GM18520 (cell line): ENCODE results near the gene GDI1.

Source experiments
- ATAC-seq: cut with Tn5 transposase; IDR thresholded peaks from one replicate; pipeline ENCODE4 v1.9.1; 2021; ENCODE audit not compliant: unreplicated experiment

Gene GDI1

DNA sequence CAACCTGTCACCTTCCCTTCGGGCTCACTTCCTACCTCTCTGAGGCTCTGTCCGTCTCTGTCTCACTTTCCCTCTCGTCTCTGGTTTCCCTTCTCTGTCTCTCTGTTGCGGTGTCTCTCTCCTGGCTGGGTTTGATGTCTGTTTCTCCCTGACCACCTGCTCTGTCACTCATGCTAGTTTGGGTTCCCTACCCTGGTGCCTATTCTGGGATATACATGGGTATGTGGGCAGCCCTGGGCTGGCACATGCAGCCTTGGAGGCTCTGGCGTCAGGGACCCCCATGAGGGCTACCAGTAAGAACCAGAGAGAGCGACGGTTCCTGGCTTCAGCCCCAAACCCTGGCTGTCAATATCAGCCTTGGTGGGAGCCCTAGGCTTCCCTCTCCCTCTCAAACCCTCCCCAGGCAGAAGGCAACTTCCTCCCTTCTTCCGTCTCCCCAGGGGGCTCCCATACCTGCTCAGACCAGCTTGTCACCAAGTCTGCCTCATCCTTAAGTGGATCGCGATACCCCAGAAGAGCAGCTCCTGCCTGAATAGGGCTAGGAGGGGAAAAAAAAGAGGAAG is 28.2 kb upstream of the GDI1 start:
- ATAC-seq, result no peak

- no peak for ATAC-seq
These were observed 27.6 kb upstream of the GDI1 start, which contains the start of gene DNASE1L1 for GRCh38 chrX:154409222-154409871. Gene DNASE1L1 (minus strand): TSS chrX:154409254. CDS start chrX:154405568, 3,686 bp downstream.

DNA sequence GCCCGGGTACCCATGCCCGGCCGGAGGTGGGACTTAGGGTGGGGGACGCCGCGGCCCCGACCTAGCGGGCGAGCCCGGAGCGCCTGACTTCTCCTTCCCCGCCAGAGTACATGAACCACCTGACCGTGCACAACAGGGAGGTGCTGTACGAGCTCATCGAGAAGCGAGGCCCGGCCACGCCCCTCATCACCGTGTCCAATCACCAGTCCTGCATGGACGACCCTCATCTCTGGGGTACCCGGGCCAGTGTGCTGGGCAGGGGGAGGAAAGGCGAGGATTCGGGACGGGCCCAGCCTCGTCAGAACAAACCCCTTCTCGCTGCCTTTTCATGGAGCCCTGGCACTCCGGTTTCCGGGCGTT is 25.0 kb upstream of the GDI1 start:
- peak; percentile 35 for ATAC-seq

DNA sequence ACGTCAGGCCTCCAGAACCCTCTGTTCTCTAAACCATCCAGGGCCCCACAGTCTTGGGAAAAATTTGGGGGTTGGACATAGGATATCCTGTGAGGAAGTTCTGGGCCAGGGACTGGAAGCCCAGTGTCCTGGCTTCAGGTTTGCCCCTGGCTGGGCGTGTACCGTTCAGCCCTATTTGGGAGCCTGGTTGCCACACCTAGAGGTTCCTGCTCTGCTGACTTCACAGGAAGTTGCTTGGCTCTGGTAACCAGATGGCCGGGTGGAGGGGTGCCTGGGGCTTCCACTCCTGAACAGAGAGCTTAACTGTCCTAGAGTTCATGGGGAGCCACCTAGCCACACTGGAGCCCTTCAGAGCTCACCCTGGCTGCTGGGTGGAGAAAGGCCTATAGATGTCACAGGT is 24.5 kb upstream of the GDI1 start:
- no peak for ATAC-seq

- ATAC-seq, result no peak
These were observed 23.8 kb upstream of the GDI1 start for GRCh38 chrX:154413142-154413541.

DNA sequence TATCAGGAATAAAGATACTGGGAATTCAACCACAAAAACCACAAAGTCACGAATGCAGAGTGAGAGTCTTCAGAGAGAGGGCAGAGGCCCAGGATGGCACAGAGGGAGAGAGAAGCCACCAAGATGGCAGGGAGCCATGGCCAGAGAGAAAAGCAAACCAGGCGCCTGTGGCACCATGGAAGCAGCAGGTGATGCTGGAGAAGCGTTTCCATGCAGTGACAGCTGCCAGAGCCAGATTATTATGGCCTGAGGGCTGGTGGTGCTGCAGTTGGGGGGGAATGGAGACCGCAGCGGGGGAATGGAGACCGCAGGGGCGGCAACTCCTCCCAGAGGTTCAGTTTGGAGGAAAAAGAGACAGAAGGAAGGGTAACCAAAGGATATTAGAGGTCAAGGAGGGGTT is 19.8 kb upstream of the GDI1 start:
- ATAC-seq, result no peak

GRCh38 chrX:154419189-154419588 is 17.8 kb upstream of the GDI1 start:
- ATAC-seq, result no peak

- ATAC-seq, result no peak
These were observed 17.1 kb upstream of the GDI1 start for GRCh38 chrX:154419688-154420401.

DNA sequence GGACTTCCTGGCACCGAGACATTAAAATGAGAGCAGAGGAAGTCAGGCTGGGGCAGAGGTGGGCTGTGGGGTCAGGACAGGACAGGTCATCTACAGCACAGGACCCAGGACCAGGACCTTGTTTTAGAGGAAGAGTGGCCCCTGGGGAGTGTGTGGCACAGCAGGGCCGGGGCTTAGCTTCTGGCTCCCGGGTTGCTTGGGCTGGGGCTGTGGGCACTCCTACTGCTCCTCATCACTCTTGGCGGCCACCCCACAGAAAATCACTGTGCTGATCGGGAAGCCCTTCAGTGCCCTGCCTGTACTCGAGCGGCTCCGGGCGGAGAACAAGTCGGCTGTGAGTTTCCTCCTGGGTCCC is 16.6 kb upstream of the GDI1 start:
- ATAC-seq, result no peak

GRCh38 chrX:154426916-154427770 is 9.8 kb upstream of the GDI1 start:
- ATAC-seq, result no peak

DNA sequence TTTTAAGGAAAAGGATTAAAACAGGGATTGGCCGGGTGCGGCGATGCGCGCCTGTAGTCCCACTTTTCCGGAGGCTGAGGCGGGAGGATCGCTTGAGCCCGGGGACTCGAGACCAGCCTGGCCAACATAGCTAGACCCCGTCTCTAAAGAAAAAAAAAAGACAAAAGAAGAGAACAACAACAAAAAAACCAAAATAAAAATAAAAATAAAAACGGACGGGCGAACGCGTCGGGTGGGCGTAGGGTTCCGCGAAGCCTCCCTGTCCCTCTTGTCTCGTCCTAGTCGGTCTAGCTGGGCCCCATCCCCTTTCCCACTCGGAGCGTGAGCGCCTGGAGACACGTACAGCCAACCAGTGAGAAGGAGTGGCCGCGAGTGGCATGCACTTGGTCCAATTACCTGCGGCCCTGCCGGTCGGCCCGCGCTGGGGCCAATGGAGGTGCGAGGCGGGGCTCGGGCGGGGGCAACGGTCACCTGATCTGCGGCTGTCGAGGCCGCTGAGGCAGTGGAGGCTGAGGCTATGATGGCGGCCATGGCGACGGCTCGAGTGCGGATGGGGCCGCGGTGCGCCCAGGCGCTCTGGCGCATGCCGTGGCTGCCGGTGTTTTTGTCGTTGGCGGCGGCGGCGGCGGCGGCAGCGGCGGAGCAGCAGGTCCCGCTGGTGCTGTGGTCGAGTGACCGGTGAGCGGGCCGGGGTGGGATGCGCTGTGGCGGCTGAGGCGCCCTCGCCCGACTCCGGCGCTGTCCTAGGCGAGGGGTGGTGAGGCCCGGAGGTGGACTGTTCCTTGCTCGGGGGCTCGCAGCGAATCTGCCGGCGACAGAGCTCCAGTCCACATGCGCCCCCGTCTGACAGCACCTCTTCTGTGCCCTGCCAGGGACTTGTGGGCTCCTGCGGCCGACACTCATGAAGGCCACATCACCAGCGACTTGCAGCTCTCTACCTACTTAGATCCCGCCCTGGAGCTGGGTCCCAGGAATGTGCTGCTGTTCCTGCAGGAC is 8.5 kb upstream of the GDI1 start, which contains the start of gene ATP6AP1:
Gene ATP6AP1, plus strand, starts transcription at position 502 of the 996 bp plus-strand sequence. Its CDS starts 16 bp downstream, at position 518.
- peak; percentile 98 for ATAC-seq

GRCh38 chrX:154429711-154430110 is 7.2 kb upstream of the GDI1 start:
- ATAC-seq, result no peak

DNA sequence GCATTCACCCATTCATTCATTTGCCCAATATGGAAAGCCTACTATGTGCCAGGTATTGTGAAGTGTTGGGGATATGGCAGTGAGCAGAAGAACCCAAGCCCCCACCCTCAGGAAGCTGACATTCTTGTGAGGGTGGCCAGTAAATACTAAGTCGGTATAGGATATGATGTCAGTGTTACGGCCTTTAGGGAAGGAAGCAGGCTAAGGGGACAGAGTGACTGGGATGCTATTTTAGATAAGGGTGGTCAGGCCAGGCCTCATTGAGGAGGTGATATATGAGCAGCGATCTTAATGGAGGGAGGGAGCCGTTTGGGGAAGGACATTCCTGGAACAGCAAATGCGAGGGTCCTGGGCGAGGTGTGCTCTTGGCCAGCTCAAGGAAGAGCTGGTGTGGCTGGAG is 6.5 kb upstream of the GDI1 start:
- ATAC-seq, result no peak

- ATAC-seq, result no peak
These were observed 6.0 kb upstream of the GDI1 start for GRCh38 chrX:154430916-154431315.

GRCh38 chrX:154431341-154431740 is 5.6 kb upstream of the GDI1 start:
- no peak for ATAC-seq

DNA sequence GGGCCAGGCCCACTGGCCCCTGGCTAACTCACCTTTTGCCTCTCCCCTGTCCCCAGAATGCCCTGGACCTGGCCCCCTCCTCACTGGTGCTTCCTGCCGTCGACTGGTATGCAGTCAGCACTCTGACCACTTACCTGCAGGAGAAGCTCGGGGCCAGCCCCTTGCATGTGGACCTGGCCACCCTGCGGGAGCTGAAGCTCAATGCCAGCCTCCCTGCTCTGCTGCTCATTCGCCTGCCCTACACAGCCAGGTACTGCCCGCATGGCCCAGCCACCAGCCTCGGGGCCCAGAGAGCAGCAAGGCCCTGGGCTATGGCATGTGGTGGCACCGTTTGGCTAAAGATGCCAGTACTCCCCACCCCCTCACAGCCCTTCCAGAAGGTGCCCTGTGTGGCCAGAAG is 4.7 kb upstream of the GDI1 start:
- ATAC-seq, result no peak

DNA sequence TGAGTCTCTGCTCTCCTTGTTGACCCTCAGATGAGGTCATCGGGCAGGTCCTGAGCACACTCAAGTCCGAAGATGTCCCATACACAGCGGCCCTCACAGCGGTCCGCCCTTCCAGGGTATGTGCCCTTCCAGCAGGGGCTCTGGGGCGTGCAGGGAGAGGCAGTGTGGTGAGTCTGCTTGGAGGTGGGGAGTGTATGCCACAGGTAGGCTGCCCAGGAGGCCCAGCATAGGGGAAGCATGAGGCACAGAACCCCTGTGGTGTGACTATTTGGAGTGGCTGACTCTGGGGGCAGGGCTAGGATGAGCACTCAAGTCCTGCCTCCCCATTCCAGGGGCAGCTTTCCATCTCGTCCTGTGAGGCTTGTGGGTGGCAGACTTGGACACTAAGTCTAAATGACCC is 3.3 kb upstream of the GDI1 start:
- no peak for ATAC-seq

- ATAC-seq, result no peak
These were observed 2.4 kb upstream of the GDI1 start for GRCh38 chrX:154434394-154435168.

- no peak for ATAC-seq
These were observed 1.7 kb upstream of the GDI1 start for GRCh38 chrX:154435171-154435733.
